Measurements from ENCODE around the gene ABR. TPM values are rescaled to one million over a fixed set of nuclear protein-coding genes. Genes with fewer than 3 reads are reported as not detected.

ABR gene
- total and polyA plus RNA-seq, 2 donors from 2014 or later = 18.7 to 116 TPM

DNA sequence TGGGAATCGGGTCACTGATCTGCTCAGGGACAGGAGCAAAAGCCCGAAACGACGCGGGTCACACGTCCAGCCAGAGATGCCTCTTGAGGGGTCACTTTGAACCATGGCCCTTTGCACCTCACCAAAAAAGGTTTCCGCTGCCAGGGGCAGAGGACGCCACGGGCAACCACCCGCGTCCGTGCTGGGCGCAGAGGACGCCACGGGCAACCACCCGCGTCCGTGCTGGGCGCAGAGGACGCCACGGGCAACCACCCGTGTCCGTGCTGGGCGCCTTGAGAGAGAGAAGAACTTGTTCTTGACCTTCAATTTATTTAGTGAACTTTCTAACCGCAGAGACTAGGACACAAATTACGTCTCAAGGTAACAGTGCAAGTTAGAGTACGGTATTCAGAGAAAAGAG lies 147.4 kb downstream of the ABR start:
- Histone ChIP-seq H3K9ac (ENCODE audit: low read length in 3 of 3) (no peak overlapping the region), H3K9me3 (ENCODE audit: control insufficient read depth in 2 of 3, insufficient read depth in 1 of 3, low read length in 3 of 3) (no peaks in the 10 kb centered on the region), H3K27me3 (ENCODE audit: control insufficient read depth, insufficient read depth, low read length) (no peaks in the 10 kb centered on the region), H3K36me3 (ENCODE audit: control insufficient read depth in 2 of 3, insufficient read depth in 3 of 3, low read length in 3 of 3) (no peaks in the 10 kb centered on the region), H3K4me3 (ENCODE audit: low read length in 3 of 3) (peak overlapping the region in 1 of 3 donors; percentile 43), H3K4me1 (ENCODE audit: control insufficient read depth in 2 of 3, insufficient read depth in 2 of 3, low read depth in 1 of 3, low read length in 3 of 3) (peaks cover 0 to 11% (median 0%) of the 10 kb centered on the region in 3 donors), H3K27ac (ENCODE audit: low read depth in 2 of 2, low read length in 2 of 2) (peak overlapping the region; percentile 43 to 58)
- TF ChIP-seq, protein P1, sequence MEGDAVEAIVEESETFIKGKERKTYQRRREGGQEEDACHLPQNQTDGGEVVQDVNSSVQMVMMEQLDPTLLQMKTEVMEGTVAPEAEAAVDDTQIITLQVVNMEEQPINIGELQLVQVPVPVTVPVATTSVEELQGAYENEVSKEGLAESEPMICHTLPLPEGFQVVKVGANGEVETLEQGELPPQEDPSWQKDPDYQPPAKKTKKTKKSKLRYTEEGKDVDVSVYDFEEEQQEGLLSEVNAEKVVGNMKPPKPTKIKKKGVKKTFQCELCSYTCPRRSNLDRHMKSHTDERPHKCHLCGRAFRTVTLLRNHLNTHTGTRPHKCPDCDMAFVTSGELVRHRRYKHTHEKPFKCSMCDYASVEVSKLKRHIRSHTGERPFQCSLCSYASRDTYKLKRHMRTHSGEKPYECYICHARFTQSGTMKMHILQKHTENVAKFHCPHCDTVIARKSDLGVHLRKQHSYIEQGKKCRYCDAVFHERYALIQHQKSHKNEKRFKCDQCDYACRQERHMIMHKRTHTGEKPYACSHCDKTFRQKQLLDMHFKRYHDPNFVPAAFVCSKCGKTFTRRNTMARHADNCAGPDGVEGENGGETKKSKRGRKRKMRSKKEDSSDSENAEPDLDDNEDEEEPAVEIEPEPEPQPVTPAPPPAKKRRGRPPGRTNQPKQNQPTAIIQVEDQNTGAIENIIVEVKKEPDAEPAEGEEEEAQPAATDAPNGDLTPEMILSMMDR (IDR thresholded peaks at IDR 0.05; ENCODE audit: borderline replicate concordance, extremely low read depth, insufficient read depth) = no peak
- DNase-seq (no peak), FAIRE-seq (no peak)
- intact Hi-C loops (cut with DNase I) = no loop called here

DNA sequence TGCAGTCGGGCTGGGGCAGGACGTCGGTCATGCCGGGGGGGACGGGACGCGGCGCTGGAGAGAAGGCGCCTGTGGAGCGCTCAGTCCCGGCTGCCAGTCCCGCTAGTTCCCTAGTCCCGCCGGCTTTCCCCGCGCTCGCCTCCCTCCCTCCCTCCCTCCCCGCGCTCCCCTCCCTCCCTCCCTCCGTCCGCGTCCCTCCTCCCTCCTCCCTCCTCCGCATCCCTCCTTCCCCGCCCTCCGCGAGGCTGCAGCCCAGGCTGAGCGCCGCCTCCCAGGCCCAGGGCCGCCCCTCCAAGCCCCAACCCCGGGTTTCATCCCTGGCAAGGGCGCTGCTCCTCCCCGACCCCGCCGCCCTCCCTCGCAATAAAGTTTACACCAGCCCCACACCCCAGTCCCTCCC lies 148.1 kb downstream of the ABR start:
- peak overlapping the region; percentile 43 to 58 for H3K27ac ChIP-seq (ENCODE audit: low read depth in 2 of 2, low read length in 2 of 2)
- no peak overlapping the region for H3K9ac ChIP-seq (ENCODE audit: low read length in 3 of 3)
- no peaks in the 10 kb centered on the region for H3K9me3 ChIP-seq (ENCODE audit: control insufficient read depth in 2 of 3, insufficient read depth in 1 of 3, low read length in 3 of 3)
- peaks cover 0 to 11% (median 0%) of the 10 kb centered on the region in 3 donors for H3K4me1 ChIP-seq (ENCODE audit: control insufficient read depth in 2 of 3, insufficient read depth in 2 of 3, low read depth in 1 of 3, low read length in 3 of 3)
- TF ChIP-seq, protein P1 (IDR thresholded peaks at IDR 0.05; ENCODE audit: borderline replicate concordance, extremely low read depth, insufficient read depth) = no peak
- no peaks in the 10 kb centered on the region for H3K27me3 ChIP-seq (ENCODE audit: control insufficient read depth, insufficient read depth, low read length)
- H3K36me3 ChIP-seq (ENCODE audit: control insufficient read depth in 2 of 3, insufficient read depth in 3 of 3, low read length in 3 of 3) = no peaks in the 10 kb centered on the region
- peak overlapping the region in 1 of 3 donors; percentile 43 for H3K4me3 ChIP-seq (ENCODE audit: low read length in 3 of 3)
- DNase-seq (peak; percentile 82 to 92 (median 90)), FAIRE-seq (no peak)
- intact Hi-C loops (cut with DNase I) = no loop called here

DNA sequence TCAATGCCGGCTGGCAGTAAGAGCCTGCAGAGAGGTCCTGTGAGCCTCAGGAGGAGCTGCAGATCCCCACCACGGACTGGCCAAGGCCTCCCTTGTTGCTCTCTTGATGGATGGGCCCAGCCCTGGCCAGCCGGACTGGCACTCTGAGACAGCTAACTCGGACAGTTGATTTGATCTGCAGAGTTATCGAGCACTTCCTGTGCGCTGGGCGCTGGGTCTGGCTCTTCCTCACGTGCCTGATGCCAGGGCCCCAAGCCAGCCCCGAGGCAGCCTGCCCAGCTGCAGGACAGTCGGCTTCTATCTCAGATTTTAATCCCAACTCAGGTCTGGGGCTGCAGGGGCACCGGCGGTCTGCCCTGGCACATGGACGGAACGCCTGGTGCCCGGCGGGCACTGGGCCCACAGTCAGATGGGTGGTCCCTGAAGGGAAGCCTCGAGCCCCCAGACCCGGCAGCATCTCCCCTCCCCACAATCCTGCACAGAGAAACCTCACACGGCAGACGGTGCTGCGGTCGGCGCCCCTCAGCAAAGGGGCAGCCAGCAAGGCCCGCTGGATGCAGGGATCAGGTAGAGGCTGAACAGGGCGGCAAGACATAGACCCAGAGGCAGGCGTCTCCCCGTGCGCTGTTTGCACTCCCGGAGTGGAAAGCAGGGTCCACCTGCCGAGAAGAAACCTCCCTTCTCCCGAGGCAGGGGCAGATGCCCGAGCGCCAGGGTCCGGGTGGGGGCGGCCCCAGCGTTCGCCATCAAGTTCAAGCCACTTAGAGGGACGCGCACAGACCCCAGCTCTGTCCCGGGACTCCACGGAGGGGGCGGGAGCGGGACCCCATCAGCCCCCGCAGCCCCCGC lies 148.9 kb downstream of the ABR start:
- TF ChIP-seq, protein P1 (IDR thresholded peaks at IDR 0.05; ENCODE audit: borderline replicate concordance, extremely low read depth, insufficient read depth) = no peak
- Histone ChIP-seq H3K27ac (ENCODE audit: low read depth in 2 of 2, low read length in 2 of 2) (peak overlapping the region; percentile 45 to 83), H3K4me3 (ENCODE audit: low read length in 3 of 3) (peak overlapping the region in 2 of 3 donors; percentile 54 to 58), H3K9me3 (ENCODE audit: control insufficient read depth in 2 of 3, insufficient read depth in 1 of 3, low read length in 3 of 3) (no peaks in the 10 kb centered on the region), H3K4me1 (ENCODE audit: control insufficient read depth in 2 of 3, insufficient read depth in 2 of 3, low read depth in 1 of 3, low read length in 3 of 3) (peaks cover 0 to 16% (median 0%) of the 10 kb centered on the region in 3 donors), H3K36me3 (ENCODE audit: control insufficient read depth in 2 of 3, insufficient read depth in 3 of 3, low read length in 3 of 3) (no peaks in the 10 kb centered on the region), H3K27me3 (ENCODE audit: control insufficient read depth, insufficient read depth, low read length) (no peaks in the 10 kb centered on the region), H3K9ac (ENCODE audit: low read length in 3 of 3) (peak overlapping the region in 1 of 3 donors; percentile 30)
- DNase-seq (peak in 1 of 5 donors; percentile 63), FAIRE-seq (no peak)
- intact Hi-C loops (cut with DNase I) = no loop called here
